Activated CD8-positive, alpha-beta memory T cell treated with anti-CD3 and anti-CD28 coated beads, Interleukin-2, amount 50 U/mL, for 24 hours (primary cell): Measurements from ENCODE around the gene MOGAT1.
"Not testable (repeated sequence)": the region's sequence is repeated elsewhere in the genome, so short reads cannot be mapped to it uniquely, and the experiment has no call there.

Experiments used
- DNase-seq: peaks from one replicate; pipeline ENCODE4 v3.0.0-alpha.2; 2020; ENCODE audit errors: extremely low read depth

MOGAT1 gene

DNA sequence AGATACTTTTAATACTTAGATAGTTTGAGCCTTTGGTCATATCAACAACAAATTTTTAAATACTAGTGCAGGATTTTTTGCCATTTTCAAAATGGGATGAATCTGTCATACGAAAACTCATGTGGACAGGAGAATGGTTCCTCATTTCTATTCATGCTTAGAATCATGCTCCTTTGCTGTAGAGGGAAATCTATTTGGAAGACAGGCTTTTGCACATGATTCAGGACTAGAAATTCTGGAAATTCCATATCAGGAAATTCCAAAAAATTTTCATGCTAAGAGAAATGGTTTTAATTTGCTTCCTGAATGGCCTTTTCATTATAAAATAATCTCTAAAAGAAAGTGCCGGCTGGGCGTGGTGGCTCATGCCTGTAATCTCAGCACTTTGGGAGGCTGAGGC, 39.3 kb downstream of the MOGAT1 start:
- DNase-seq: no peak

DNA sequence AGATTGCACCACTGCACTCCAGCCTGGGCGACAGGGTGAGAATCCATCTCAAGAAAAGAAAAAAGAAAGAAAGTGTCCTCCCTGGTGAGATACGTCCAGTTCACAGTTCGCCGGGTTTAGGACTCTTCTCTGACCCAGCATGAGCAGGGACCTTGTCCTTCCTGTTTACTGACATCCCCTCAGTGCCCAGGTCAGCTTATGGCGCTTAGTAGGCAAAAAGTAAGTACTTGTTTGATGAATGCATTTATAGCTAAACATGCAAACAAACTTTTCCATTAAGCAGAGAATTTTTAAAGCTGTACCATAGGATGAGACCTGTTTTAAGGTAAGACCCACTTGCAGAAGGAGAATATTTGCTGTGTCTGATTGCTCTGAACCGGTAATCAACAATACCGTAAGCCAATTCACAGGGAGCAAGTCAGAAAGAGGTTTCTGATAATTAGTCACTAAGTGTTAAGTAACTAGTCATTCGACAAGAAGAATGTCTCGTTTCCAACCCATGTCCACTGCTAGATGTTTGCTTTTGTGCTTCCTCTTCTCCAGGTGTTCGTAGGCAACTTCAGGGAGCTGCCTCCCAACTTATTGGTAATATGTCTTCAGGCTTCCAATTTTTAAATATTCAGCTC, 40.0 kb downstream of the MOGAT1 start:
- DNase-seq: no peak

DNA sequence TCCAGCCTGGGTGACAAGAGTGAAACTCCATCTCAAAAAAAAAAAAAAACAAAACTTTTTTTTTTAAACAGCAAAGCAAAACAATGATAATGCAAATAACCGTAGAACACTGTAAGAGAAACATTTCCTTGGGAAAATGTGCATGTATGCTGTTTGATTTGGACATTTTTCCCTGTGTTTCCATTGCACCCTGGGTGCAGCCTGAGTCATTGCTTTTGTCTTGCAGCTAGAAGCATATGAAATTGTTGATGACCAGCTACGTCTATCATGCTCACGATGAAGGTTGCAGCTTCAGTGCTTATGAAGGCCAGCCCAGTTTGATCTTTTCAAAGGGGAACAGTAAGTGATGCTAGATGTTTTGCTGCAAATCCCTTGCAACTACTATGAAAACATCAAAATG, 41.5 kb downstream of the MOGAT1 start:
- DNase-seq: no peak

DNA sequence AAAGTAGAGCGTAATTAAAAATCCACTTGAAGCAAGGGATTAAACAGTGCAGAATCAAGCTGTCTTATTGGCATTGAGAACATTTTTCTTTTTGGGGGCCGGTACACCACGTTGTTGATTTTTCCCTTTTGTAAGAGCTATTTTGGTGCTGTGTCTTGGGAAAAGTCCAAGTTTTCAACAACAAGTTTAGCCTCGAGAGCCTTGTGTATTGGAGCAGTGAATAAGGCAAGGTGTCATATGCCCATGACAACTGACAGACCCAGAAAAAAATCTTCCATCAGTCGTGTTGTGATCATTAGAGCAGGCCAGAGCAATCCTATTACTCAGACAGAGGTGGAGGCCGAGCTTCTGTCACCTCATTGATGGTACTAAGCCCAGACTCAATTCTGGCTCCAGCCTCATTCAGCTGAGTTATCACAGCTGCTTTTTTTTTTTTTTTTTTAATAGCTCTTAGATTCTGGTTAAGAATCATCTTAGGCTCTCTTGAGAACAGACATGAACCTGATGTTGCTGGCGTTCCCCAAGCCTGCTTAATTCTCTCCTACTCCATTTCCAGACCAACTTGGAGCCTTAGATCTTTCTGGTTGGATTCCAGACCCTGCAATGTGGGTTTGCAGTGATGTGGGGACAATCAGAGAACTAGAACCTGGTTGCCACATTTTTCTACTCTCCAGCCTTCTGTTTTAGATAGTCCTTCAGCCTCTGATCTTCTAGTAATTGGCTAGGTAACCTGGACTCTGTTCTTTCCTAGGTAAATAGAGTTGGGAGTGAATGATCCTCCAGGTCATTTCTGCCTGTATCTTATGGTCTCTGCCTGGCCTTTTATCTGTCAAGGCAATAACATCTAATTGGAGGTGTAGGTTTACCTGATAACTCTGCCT, 43.1 kb downstream of the MOGAT1 start:
- no peak for DNase-seq

DNA sequence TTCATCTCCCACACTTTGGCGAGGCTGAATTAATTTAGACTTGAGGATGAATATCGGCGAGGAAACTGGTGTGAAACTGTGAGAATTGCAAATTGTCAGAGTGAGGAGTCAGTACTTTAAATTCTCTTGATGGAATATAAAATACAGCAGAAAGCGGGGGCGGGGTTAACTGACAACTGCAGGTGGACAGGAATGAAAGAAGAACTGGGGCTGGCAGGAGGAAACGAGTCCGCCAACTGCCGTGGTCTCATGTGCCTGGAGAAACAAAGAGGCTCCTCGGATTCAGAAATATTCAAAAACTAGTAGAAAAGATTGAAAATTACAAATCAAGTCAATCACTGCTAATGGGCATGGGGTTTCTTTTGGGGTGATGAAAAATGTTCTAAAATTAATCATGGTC, 44.3 kb downstream of the MOGAT1 start:
- DNase-seq: no peak

DNA sequence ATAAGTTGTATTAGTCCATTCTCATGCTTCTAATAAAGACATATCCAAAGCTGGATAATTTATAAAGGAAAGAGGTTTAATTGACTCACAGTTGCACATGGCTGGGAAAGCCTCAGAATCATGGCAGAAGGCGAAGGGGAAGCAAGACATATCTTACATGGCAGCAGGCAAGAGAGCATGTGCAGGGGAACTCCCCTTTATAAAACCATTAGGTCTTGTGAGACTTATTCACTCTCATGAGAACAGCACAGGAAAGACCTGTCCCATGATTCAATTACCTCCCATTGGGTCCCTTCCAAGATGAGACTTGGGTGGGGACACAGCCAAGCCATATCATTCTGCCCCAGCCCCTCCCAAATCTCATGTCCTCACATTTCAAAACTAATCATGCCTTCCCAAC, 48.3 kb downstream of the MOGAT1 start:
- DNase-seq: not testable (repeated sequence)

DNA sequence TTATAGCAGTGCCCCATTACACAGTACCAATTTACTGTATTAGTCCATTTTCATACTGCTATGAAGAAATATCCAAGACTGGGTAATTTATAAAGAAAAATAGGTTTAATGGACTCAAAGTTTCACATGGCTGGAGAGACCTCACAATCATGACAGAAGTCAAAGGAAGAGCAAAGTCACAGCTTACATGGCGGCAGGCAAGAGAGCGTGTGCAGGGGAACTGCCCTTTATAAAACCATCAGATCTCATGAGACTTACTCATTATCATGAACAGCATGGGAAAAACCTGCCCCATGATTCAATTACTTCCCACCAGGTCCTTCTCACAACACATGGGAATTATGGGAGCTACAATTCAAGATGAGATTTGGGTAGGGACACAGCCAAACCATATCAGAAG, 50.1 kb downstream of the MOGAT1 start:
- DNase-seq: not testable (repeated sequence)

DNA sequence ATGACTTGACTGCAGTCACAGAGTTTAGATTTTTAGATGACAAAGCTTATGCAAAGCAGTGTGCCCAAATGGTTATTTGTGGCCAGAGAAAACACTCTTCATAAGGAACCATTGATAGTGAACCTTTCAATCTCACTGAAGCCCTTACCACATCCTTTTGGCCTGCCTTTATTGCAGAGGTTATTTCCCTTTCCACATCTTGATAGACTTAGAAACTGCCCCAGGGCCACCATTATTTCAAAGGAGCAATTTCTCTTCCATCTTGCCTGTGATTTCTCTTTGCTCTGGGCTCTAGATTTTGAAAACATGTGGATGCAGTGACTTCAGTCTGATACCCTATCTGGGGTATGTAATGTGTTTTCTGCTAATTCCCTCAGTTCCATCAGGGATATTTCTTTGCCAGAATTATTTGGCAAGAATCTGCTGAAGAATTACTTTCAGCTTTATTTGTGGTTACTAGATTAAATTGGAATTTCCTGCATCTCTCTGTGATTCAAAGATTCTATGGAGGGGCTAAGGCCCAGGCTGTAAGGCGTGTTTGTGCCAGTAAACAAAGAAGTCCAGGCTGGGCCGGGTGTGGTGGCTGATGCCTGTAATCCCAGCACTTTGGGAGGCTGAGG, 51.0 kb downstream of the MOGAT1 start:
- no peak for DNase-seq

DNA sequence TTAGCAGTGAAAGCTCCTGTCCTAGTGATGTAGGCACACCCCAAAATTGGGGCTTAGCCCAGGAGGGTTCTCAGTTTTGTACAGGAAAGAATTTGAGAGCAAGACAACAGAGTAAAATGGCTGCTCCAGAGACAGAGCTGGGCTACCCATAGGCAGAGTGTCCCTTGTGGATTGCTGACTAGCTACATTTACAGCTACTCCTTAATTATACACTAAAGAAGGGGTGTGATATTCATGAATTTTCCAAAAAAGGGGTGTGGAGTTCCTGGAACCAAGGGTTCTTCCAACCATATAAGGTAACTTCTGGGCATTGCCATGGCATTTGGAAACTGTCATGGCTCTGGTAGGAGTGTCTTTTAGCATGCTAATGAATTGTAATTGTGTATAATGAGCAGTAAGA, 52.8 kb downstream of the MOGAT1 start:
- no peak for DNase-seq

DNA sequence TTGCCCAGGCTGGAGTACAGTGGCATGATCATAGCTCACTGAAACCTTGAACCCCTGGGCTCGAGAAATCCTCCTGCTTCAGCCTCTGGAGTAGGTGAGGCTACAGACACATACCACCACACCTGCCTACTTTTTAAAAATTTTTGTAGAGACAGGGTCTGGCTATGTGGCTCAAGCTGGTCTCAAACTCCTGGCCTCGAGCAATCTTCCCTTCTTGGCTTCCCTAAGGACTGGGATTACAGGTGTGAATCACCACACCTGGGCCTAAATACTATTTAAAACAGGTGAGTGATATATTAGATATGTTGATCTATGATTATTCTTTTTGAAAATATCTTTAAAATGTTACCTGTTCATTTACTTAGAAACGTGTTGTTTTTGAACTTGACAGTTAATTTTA, 57.2 kb downstream of the MOGAT1 start:
- DNase-seq: no peak

DNA sequence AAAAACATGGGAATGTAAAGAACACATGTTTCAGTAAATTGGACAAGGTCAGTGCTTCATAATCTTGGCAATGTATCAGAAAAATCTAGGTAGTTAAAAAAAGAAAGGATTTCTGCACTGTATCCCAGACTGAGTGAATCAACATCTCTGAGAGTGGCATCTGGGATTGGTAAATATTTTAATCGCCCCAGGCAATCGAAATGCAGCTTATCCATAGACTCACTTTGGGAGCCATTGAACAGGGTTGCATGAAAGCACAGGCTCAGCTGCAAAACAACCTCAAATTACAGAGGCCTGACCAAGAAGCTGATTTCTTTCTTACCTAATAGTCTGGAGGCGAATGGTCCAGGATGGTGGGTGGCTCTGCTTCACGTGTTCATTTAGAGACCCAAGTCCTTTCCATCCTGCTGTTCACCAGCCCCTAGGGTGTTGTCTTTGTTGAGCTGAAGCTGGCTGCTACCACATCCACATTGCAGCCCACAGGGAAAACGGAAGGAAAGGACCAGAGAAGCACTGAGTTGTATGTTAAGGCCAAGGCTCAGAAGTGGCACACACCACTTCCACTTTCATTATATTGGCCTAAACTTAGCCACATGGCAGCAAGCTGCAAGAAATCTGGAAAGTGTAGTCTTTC, 59.0 kb downstream of the MOGAT1 start:
- no peak for DNase-seq

DNA sequence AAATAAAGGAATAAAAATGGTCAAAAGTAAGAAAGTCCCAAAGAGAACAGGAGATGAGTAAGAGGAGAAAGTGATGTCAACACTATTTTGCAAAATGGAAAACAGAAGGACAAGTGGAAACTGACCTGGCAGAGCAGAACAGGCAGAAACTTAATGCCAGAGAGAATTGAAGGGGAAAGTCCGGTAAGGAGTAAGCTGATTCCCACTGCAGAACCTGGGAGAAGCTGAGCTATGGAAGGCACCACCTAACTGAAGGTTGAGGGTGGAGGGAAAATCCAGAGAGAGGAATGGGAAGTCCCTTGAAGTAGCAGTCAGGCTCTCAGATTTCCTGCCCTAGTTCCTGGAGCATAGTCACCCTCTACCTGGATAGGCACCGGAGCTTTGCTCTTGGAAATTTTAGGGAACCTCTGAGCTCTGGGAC, 59.8 kb downstream of the MOGAT1 start:
- DNase-seq: no peak

DNA sequence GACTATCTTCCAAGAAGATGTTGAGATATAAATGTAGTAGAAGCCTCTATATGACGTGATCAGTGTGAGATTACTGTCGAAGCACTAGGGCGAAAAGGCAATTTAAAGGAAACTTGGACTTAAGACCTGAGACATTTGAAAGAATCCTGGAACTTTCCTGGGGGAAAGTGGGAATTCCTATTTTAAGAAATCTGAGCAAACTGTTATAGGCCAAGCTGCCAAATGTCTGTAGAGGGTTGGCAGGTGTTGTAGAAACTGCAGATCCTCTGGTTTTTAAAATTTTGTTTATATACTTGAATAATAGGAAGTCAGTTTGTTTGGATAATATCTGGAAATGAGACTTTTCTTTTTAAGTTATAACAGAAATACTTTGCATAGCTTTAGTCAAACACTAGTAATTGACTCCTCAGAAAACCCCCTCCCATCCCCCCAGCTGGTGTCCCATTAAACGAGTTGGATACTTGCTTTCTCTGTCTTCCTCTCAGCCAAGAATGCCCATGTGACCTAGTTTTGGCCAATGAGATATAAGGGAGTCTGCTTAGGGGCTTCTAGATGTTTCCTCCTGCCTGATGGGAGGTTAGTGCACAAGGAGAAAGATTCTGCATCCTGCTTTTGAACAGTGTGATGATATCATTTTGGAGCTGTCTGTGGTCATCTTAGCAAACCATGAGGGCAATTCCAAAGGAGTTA, 61.2 kb downstream of the MOGAT1 start:
- DNase-seq: no peak

DNA sequence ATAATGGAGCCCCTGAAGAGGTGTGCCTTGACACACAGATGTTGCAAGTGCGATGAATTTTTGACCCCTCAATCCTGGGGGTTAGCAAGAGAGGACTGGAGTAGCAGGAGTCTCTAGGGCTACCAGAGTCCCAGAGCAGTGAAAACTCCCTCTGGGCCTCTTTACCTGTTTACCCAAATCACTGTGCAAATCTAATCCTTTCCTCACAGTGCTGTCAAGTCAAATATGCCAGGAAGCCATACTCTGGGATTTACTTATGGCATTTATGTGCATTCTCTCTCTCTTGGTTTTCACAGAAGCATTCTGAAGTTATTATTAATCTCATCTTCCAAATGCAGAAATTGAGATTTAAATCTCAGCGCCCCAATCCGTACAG, 62.0 kb downstream of the MOGAT1 start:
- DNase-seq: no peak

DNA sequence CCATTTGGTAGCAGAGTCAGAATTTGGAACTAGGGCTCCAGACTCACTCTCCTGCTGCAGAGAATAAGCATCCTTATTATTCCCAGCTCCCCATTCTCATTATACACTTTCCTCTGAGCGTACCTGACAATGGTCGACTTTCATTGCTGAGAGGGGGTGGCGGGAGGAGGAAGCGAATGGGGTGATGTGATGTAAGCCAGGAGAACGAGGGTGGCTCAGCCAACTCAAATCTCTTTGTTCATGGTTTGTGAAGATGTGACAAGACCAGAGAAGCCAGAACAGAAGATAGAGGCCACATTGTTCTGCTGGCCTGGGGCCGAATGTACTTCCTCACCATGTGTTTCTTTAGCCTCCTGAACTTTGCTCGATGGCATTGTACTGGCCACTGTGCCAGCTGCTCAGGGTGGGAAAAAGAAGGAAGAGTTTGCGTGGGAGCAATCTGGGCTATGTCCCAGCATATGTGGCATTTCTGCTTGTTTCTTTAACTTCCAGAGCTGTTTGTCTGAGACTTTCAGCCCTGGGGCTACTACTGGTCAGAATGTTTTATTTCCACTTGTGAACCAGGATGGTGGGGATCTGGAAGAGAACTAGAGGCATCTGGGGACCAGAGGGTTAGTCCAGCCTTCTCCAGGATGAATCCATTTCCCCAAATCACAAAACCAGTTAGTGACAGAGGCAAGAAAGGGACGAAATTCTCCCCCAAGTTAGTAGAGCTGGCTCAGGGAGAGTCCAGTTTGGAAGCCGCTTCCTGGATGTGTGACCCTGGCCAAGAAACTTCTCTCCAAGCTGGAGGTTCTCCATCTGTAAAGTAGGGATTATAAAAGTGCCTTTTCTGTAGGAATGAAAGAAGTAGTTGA, 62.6 kb downstream of the MOGAT1 start:
- DNase-seq: no peak

DNA sequence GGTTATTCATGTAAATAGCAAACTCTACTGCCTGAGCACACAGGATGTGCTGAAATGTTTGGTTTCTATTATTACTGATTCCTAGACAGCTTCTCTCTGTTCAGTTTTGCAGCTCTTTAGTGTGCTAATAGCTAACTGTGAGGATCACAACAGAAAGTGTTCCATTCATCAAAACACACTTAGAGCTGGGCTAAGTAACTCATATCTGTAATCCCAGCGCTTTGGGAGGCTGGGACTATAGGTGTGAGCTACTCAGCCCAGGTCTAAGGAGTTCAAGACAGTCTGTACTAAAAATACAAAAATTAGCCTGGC, 63.2 kb downstream of the MOGAT1 start:
- no peak for DNase-seq

DNA sequence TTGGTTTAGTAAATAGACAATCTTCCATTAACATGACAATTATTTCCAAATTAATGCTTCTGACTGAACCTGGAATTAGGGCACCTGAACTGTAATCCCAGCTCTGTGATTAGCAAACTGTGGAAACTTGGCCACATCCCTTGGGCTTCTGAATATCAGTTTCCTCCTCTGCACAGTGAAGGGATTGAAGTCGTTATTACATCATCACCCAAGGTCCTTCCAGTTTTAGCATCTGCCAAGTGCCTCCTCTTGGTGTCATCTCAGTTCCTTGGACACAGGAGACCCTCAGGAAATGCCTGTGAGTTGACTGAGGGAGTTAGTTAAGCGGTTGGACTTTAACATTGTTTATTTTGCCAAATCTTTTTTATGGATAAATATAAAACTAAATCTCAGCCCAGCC, 64.8 kb downstream of the MOGAT1 start:
- DNase-seq: no peak

DNA sequence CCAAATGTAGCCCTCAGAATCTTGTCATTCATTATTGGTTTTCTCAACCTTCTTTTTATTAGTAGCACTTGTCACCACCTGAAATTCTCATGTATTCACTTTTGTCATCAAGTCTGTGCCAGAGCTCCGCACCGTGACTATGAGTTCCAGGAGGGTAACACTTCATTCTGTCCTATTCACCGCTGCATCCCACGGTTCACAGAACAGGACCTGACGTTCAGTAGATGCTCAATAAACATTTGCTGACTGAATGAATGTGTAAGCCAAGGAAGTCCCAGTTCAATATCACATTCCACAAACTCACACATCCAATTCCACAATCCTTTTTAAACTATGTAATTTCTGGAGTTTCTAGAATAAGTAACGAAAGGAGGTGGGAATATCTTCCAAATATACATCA, 65.5 kb downstream of the MOGAT1 start:
- DNase-seq: no peak

DNA sequence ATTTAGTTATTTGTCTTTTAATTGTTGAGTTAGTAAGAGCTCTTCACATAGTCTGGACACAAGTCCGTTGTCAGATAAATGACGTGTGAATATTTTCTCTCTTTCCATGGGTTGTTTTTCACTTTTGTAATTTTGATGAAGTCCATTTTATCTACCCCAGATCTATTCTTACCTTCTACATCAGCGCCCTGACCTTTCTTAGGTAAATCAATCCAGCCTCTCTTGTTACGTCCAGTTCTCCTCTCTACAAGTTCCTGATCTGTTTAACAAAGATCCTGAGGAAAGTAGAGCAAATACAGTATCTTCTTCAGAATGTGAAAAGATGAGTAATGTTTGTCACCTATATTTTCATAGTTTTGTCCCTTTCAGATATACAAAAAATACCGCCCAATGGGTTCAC, 66.9 kb downstream of the MOGAT1 start:
- DNase-seq: no peak

DNA sequence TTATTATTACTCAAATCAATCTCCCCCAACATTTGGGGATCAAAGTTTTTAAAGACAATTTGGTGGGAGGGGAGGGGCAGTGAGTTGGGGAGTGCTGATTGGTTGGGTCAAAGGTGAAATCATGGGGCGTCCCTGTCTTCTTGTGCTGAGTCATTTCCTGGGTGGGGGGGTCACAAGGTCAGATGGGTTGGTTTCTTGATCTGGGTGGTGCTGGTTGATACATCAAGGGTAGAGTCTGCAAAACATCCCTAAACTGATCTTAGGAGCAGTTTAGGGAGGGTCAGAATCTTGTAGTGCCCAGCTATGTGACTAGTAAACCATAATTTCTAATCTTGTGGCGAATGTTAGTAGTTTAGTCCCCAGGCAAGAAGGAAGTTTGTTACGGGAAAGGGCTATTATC, 67.4 kb downstream of the MOGAT1 start:
- no peak for DNase-seq

DNA sequence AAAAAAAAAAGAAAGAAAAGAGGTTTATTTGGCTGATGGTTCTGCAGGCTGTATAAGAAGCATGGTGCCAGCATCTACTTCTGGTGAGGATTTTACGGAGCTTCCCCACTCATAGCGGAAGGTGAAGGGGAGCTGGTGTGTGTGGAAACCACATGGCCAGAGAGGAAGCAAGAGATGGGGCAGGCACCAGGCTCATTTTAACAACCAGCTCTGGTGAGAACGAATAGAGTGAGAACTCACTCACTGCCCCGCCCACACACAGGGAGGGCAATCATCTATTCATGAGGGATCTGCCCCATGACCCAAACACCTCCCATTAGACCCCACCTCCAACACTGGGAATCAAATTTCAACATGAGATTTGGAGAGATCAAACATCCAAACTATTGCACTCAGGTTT, 68.5 kb downstream of the MOGAT1 start:
- DNase-seq: no peak
